GM06990 (cell line): Measurements from ENCODE around the gene AGO1.
"Not testable (repeated sequence)": the region's sequence is repeated elsewhere in the genome, so short reads cannot be mapped to it uniquely, and the experiment has no call there.

Source experiments
- DNase-seq: peaks from one replicate; pipeline ENCODE4 v3.0.0-alpha.2; 2011; ENCODE audit not compliant: insufficient read length; ENCODE audit errors: extremely low read depth
- H3K27me3 ChIP-seq: replicated peaks from 2 replicates; pipeline ENCODE4 v1.6.0; 2011; ENCODE audit warnings: low read length; ENCODE audit not compliant: control insufficient read depth, insufficient read depth
- H3K36me3 ChIP-seq: 2 replicates; pipeline ENCODE4 v1.5.1; 2011; ENCODE audit warnings: low read length; ENCODE audit not compliant: control insufficient read depth, insufficient read depth
- H3K4me3 ChIP-seq: replicated peaks from 2 replicates; pipeline ENCODE4 v1.5.1; 2011; ENCODE audit warnings: low read depth, mild to moderate bottlenecking, control low read depth, low read length
- CTCF ChIP-seq: IDR thresholded peaks from 2 replicates; pipeline ENCODE4 v1.5.1; 2011; ENCODE audit warnings: low read length, control low read depth, mild to moderate bottlenecking, inconsistent platforms; ENCODE audit not compliant: insufficient read depth, poor library complexity, severe bottlenecking

The AGO1 gene

GRCh38 chr1:35945327-35945726 is 62.3 kb downstream of the AGO1 start:
- no peak for DNase-seq
- Histone ChIP-seq H3K27me3 (no peaks in the 10 kb centered on the region), H3K4me3 (no peak overlapping the region), H3K36me3 (no peaks in the 10 kb centered on the region; the same call in 1 of the 2 replicates)
- no peak for TF ChIP-seq CTCF

- TF ChIP-seq CTCF: no peak
- no peaks in the 10 kb centered on the region; the same call in 1 of the 2 replicates for H3K36me3 ChIP-seq
- no peaks in the 10 kb centered on the region for H3K27me3 ChIP-seq
- H3K4me3 ChIP-seq: no peak overlapping the region
- no peak for DNase-seq
Observed at GRCh38 chr1:35947547-35947946, 64.5 kb downstream of the AGO1 start.

- no peak for TF ChIP-seq CTCF
- no peak overlapping the region for H3K4me3 ChIP-seq
- no peaks in the 10 kb centered on the region for H3K27me3 ChIP-seq
- no peak for DNase-seq
- H3K36me3 ChIP-seq: no peaks in the 10 kb centered on the region
Observed at GRCh38 chr1:35958558-35958957, 75.5 kb downstream of the AGO1 start.

GRCh38 chr1:35959304-35959703 is 76.3 kb downstream of the AGO1 start:
- no peaks in the 10 kb centered on the region for H3K36me3 ChIP-seq
- H3K27me3 ChIP-seq: no peaks in the 10 kb centered on the region
- H3K4me3 ChIP-seq: no peak overlapping the region
- DNase-seq: no peak
- no peak for TF ChIP-seq CTCF

- Histone ChIP-seq H3K4me3 (no peak overlapping the region), H3K27me3 (no peaks in the 10 kb centered on the region), H3K36me3 (no peaks in the 10 kb centered on the region)
- DNase-seq: no peak
- TF ChIP-seq CTCF: no peak
Observed at GRCh38 chr1:35962952-35963351, 79.9 kb downstream of the AGO1 start.

- not testable (repeated sequence) for H3K4me3 ChIP-seq, H3K36me3 ChIP-seq, DNase-seq, H3K27me3 ChIP-seq
Observed at GRCh38 chr1:35964277-35964676, 81.3 kb downstream of the AGO1 start.
